ENCODE data around the gene FGF6. TPM values are rescaled to one million over a fixed set of nuclear protein-coding genes. Genes with fewer than 3 reads are reported as not detected.

The FGF6 gene
- total RNA-seq, 1 donor from 2014 or later = not detected

- peaks cover 47% of the 10 kb centered on the region for H3K27me3 Mint-ChIP-seq
- H3K9me3 Mint-ChIP-seq (ENCODE audit: low read depth) = no peaks in the 10 kb centered on the region
- H3K36me3 Mint-ChIP-seq (ENCODE audit: insufficient read depth) = no peaks in the 10 kb centered on the region
- H3K4me3 Mint-ChIP-seq (ENCODE audit: low read depth) = no peak overlapping the region
- no peak for TF ChIP-seq CTCF (IDR thresholded peaks at IDR 0.05; ENCODE audit: unreplicated experiment)
- no peak overlapping the region for H3K27ac Mint-ChIP-seq
- no peak for DNase-seq (ENCODE audit: low spot score, unreplicated experiment)
- no peaks in the 10 kb centered on the region for H3K4me1 Mint-ChIP-seq (ENCODE audit: low read depth)
These were observed 11.9 kb downstream of the FGF6 start for GRCh38 chr12:4433745-4434058.

GRCh38 chr12:4432878-4433744 lies 12.5 kb downstream of the FGF6 start:
- Mint-ChIP-seq H3K36me3 (ENCODE audit: insufficient read depth) (no peaks in the 10 kb centered on the region), H3K9me3 (ENCODE audit: low read depth) (no peaks in the 10 kb centered on the region), H3K27ac (no peak overlapping the region), H3K4me3 (ENCODE audit: low read depth) (no peak overlapping the region), H3K4me1 (ENCODE audit: low read depth) (no peaks in the 10 kb centered on the region), H3K27me3 (peaks cover 47% of the 10 kb centered on the region)
- no peak for TF ChIP-seq CTCF (IDR thresholded peaks at IDR 0.05; ENCODE audit: unreplicated experiment)
- DNase-seq (ENCODE audit: low spot score, unreplicated experiment) = no peak

- H3K4me1 Mint-ChIP-seq (ENCODE audit: low read depth) = no peaks in the 10 kb centered on the region
- H3K27me3 Mint-ChIP-seq = peaks cover 40% of the 10 kb centered on the region
- H3K4me3 Mint-ChIP-seq (ENCODE audit: low read depth) = no peak overlapping the region
- no peak for TF ChIP-seq CTCF (IDR thresholded peaks at IDR 0.05; ENCODE audit: unreplicated experiment)
- no peaks in the 10 kb centered on the region for H3K36me3 Mint-ChIP-seq (ENCODE audit: insufficient read depth)
- no peaks in the 10 kb centered on the region for H3K9me3 Mint-ChIP-seq (ENCODE audit: low read depth)
- DNase-seq (ENCODE audit: low spot score, unreplicated experiment) = no peak
- no peak overlapping the region for H3K27ac Mint-ChIP-seq
These were observed 13.7 kb downstream of the FGF6 start for GRCh38 chr12:4431866-4432265.

- H3K36me3 Mint-ChIP-seq (ENCODE audit: insufficient read depth) = no peaks in the 10 kb centered on the region
- H3K9me3 Mint-ChIP-seq (ENCODE audit: low read depth) = no peaks in the 10 kb centered on the region
- H3K4me3 Mint-ChIP-seq (ENCODE audit: low read depth) = no peak overlapping the region
- peaks cover 37% of the 10 kb centered on the region for H3K27me3 Mint-ChIP-seq
- no peak for TF ChIP-seq CTCF (IDR thresholded peaks at IDR 0.05; ENCODE audit: unreplicated experiment)
- no peak for DNase-seq (ENCODE audit: low spot score, unreplicated experiment)
- no peak overlapping the region for H3K27ac Mint-ChIP-seq
- H3K4me1 Mint-ChIP-seq (ENCODE audit: low read depth) = no peaks in the 10 kb centered on the region
These were observed 14.2 kb downstream of the FGF6 start for GRCh38 chr12:4431436-4431835.

- Mint-ChIP-seq H3K4me1 (ENCODE audit: low read depth) (no peaks in the 10 kb centered on the region), H3K9me3 (ENCODE audit: low read depth) (no peaks in the 10 kb centered on the region), H3K36me3 (ENCODE audit: insufficient read depth) (no peaks in the 10 kb centered on the region), H3K27ac (peak overlapping the region; percentile 7), H3K4me3 (ENCODE audit: low read depth) (no peak overlapping the region), H3K27me3 (peaks cover 16% of the 10 kb centered on the region)
- no peak for TF ChIP-seq CTCF (IDR thresholded peaks at IDR 0.05; ENCODE audit: unreplicated experiment)
- no peak for DNase-seq (ENCODE audit: low spot score, unreplicated experiment)
These were observed 21.2 kb downstream of the FGF6 start for GRCh38 chr12:4424422-4424821.

Measured in progenitor cell of endocrine pancreas (in vitro differentiated cells).